GM19397 (cell line): ENCODE results near the gene WSCD1.

ENCODE experiments used
- ATAC-seq: cut with Tn5 transposase; IDR thresholded peaks from one replicate; pipeline ENCODE4 v1.9.1; 2021; ENCODE audit warnings: mild to moderate bottlenecking, moderate library complexity; ENCODE audit not compliant: unreplicated experiment

The WSCD1 gene

DNA sequence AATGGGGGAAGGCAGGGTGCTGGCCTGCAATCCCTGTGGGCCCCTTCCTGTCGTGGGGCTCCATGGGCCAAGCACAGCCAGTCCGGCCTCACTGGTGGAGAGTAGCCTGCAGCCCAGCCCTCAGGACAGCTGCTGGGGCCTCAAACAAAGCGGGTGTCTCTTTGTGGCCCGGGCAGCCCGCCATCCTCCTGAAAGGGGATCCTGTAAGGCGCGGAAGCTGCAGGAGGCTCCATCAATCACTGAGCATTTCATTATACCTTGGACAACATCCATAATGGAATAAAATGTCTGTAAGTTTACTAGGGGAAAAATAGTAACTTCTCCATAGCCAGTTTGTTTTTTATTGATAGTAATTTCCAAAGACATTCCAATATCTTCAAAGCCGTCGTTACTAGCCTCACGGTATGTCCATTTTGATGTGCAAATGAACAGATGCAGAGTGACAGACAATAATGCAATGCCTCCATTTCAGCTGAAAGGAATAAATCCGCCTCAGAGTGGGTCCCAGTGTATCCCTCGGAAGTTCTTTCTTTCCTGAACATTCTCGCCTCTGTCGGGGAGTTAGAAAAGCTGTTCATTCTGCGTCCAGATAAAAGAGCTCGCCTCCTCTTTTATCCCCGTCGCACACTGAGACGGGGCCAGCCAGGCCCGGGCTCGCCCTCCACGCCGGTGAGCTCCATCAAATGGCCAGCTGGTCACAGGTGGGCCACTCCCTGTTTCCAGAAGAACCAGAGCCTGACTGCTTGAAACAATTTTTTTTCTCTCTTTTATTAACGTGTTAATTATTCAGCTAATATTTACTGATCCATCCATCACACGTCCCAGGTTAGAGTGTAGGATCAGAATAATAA lies 14.4 kb downstream of the WSCD1 start:
- ATAC-seq: no peak

DNA sequence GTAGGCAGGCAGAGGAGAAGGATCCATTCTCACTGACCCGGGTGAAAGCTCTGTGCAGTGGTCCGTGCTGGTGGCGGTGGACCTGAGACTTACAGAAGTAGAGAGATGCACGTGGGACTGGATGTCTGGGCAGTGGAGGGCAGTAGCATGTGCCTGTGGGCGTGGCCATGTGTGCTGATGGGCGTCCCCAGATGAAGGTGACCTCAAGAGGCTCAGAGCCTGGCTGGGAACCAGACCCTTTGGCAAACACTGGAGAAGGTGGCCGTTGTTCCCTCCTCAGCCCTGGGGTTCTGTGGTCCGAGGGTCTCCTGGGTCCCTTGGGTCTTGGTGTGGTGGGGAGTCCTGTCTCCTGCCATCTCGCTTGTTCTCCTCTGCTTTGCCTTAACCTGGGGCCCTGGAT lies 15.6 kb downstream of the WSCD1 start:
- no peak for ATAC-seq

DNA sequence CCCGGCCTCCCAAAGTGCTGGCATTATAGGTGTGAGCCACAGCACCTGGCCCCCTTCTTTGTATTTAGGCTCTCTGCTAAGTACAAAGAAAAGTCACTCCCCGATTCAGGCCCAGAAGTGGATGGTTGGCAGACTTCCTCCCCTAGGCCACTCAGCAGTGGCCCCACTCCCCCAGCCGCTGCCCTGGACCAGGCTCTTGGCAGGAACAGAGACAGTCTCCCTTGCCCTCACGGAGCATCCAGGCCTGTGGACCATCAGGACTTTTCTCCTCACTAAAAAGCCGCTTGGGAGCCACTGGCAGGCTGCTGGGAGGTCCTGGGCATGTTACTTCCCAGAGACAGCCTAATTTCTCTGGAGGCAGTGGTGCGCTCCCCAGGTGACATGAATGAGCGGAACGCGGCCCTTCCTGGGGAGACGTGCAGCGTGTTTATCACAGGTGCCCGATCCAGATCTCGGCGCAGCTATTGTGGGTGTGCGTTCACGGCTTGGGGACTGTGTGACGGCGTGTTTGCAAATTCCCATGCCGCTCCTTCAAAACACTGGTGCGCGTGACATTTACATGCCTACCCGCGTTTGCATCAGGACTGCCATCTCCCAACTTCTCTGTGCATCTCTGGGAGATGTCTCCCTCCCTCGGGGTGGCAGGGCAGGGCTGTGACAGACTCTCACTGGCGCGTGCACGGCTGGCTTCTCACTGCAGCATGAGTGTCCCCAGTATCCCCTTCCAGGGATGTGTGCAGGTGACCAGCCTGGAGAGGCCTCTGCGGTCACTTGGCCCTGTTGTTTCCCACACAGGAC lies 16.6 kb downstream of the WSCD1 start:
- ATAC-seq: no peak

DNA sequence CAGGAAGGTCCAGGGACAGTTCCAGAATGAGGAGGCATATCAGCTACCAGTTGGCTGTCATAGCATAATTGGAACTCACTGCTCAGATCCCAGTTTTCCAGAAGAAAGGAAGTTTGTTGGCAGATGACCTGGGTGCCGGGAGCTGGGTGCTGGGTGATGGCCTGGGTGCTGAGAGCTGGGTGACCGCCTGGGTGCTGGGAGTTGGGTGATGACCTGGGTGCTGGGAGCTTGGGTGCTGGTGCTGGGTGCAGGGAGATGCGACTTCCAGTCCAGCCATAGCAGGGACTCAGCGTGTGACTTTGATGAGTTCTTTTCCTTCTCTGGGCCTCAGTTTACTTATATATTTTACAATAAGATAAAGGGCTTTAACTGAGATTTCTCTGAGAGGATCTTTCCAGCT lies 18.0 kb downstream of the WSCD1 start:
- no peak for ATAC-seq

DNA sequence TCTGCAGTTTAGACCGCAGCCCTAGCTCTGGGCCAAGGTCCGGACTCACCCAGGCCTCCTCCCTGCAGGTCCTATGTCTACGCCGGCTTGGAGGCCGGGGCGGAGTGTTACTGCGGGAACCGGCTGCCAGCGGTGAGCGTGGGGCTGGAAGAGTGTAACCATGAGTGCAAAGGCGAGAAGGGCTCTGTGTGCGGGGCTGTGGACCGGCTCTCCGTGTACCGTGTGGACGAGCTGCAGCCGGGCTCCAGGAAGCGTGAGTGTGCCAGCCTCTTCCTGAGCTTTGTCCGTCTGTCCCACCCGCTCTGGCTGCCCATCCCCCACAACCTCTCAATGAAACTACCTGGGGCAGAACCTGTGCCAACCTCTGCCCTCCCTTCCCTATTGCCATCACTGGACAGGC lies 20.1 kb downstream of the WSCD1 start:
- no peak for ATAC-seq

DNA sequence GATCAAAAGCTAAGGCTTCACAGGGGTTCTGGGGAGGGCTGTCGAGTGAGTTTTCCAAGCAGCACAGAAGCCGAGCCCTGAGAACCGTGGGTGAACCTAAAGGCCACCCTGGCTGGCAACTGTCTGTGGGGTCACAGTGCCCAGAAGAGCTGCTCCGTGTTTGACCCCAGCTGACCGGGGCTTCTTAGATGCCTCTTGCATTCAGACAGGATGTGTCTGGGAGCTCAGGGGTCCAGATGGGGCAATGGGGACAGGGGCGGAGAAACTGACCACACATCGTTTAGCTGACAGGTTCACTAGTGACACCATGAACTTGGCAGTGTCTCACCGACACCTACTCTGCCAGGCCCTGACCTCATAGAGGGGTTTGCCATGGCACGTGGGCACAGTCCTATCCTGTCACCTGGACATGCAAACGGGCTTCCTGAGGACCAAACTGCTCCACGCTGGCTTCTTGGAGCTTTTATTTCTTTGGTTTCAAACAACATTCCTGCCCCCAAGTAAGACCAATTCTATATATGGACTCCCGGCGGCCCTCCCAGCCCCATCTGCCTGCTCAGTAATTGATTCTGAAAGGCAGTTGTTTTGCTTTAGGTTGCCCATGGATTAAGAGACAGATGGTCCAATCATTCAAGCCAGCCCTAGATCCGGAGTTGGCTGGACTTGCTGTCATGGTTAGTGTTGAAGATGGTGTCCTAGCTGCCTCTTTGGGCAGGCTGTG lies 22.2 kb downstream of the WSCD1 start:
- ATAC-seq: no peak

DNA sequence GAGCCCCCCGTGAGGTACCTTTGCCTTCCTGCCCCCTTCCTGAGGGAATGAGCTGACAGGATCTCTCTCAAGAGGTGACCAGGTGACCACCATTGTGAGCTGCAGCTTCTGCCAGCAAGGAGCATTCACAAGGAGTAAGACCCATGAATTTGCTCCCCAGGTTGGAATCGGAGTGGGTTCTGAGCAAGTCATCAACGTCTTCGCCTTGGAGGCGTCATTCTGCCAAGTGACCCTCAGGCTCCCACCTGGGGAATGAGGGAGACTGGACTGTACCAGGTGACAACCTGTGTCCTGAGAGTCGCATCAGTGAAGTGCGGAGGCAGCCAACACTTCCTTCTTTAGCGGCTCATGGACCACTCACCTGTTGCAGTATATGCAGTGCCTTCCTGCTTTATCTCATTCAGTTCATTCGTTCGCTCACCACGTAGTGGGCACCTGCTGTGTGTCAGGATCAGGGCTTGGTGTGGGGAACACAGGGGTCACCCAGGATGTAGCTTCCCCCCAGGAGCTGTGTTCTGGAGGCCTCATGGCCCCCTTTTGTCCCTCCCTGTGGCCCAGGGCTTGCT lies 22.8 kb downstream of the WSCD1 start:
- ATAC-seq: no peak

DNA sequence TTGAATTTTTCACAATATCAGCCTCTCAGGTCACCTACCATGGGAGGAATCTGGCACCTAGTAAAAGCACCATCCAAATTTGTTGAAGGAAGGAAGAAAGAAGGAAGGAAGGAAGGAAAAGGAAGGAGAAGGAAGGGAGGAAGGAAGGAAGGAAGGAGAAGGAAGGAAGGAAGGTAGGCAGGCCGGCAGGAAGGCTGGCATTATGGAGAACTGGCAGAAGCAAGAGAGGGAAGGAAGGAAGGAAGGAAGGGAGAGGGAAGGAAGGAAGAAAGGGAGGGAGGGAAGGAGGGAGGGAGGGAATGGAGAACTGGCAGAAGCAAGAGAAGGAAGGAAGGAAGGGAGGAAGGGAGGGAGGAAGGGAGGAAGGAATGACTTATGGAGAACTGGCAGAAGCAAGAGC lies 24.3 kb downstream of the WSCD1 start:
- no peak for ATAC-seq

DNA sequence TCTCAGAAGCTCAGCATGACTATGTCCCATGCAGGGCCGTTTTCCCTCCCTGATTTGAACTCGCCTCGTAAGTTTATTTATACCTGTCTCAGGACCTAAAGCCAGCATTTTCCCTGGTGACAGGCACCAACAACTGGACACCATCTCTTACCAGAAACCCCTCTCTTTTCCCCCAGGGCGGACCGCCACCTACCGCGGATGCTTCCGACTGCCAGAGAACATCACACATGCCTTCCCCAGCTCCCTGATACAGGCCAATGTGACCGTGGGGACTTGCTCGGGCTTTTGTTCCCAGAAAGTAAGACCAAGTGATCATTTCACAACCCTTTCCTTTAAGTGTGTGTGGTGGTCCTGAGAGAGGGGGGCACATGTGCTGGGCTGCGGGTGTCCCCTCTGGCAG lies 24.7 kb downstream of the WSCD1 start:
- ATAC-seq: no peak

DNA sequence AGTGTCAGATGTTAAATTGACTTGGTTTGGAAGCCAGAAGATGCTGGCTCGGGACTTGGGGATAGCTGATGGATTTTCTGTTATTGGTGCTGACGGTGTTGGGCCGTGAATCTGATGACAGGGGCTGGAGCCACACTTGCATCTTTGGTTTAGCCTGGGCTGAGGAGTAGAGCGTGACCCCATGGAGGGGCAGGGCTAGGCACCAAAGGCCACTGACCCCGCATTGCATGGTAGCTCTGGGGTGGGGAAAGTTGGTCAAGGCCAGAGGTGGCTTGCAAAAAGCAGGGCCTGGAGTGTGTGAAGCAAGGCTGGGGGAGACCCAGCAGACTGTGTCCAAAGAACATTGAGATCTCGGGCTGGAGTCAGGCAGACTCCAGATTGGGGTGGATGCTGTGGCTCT lies 25.3 kb downstream of the WSCD1 start:
- no peak for ATAC-seq

DNA sequence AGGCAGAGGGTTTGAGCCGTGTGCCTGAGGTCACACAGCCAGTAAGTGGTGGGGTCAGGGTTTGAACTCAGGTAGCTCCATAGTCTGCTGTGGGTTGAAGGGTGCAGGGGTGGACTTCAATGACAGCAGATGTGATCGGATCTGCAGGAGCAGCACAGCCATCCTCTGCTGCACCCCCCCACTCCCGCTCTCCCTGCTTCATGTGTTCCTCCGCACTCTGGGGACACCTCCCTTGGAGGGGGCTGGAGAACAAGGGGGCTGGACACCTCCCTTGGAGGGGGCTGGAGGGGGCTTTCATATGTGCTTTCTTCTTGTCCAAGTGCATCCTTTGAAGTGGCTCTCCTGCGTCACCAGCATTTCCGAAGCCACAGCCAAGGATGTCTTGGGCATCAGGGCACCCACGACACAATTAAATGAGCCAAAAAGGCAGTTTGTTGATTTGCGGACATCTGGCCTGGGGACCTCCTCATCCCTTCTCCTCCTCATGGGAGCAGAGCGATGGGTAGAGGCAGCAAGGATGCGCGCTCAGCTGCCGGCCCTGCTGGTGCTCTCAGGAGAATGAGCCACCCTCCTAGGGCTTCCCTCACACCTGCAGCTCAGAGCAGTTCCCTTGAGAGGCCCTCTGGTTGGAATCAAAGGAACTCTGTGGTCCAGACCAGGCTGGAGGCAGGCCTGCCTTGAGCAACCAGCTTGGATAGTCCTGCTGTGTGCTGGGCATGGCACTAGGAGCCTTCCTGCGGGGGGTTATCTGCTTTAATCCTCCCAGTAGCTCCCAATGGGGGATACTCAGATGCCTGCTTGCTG lies 26.2 kb downstream of the WSCD1 start:
- no peak for ATAC-seq

DNA sequence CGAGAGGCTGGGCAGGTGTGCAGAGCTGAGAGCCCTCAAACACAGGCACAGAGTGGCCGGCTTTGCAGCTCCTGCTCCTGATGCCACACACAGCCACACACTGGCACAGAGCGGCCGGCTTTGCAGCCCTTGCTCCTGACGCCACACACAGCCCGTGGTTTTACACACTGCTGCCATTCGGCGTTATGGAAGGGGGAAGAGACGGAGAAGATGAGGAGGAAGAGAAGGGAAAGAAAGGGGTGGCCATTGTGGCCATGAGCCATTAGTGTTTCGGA lies 26.8 kb downstream of the WSCD1 start:
- no peak for ATAC-seq

DNA sequence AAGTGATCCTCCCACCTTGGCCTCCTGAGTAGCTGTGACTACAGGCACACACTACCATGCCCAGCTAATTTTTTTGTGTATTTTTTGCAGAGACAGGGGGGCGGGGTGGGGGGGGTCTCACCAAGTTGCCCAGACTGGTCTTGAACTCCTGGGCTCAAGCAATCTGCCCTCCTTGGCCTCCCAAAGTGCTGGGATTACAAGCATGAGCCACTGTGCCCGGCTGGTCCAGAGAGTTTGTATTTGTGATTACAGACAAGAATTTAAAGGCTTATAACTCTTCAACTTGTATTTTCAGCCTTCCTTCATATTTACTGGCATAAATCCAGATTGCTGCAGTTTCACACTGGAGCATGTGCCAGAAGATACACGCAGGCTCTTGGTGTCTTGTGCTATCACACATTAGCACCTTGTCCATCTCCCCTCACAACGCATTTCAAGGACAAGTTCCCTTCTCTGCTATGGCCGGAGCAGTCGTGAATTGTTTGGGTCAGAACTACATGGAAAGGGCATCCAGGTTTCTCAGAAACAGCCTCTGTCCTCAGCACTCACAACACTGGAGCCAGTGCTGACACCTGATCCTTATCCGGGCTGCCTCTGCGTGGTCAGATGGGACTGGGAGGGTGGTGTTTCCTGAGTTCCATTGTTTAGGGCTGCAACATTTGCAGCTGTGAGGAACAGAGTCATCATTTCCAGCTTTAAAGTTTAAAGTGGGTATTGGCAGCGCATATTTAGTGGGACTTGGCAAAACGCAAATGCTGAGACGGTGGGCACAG lies 28.1 kb downstream of the WSCD1 start:
- ATAC-seq: no peak

DNA sequence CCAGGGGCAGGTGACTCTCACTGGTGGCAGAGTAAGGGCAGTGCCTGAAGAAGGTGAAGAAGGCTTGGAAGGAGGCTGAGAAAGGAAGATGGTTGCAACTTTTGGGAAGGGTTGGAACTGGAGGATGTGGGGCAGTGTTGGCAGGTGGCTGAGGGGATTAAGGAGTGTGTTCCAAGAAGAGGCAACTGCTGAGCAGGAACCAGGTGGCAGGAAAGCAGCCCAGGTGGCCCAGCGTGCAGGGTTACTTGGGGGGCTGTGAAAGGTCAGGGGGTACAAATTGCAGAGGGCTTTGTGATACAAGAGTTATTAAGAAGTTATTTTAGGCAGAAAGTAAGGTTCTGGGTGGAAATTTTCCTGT lies 28.6 kb downstream of the WSCD1 start:
- no peak for ATAC-seq

DNA sequence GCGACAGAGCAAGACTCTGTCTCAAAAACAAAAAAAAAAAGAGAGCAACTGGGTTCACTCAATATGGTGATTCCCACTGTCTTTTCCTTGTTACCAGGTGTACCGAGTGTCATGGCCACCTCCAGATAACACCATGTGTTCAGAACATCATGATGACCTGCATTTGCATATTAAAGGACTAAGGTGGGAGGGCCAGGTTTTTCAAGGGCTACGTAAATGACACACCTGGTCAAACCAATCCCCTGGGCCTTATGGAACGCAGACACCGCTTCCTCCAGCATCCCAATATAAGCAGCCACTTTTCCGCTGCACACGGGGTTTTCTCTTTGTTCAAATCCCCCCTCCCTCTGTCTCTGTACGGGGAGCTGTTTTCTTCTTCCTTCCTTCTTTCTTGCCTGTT lies 29.3 kb downstream of the WSCD1 start:
- ATAC-seq: no peak

DNA sequence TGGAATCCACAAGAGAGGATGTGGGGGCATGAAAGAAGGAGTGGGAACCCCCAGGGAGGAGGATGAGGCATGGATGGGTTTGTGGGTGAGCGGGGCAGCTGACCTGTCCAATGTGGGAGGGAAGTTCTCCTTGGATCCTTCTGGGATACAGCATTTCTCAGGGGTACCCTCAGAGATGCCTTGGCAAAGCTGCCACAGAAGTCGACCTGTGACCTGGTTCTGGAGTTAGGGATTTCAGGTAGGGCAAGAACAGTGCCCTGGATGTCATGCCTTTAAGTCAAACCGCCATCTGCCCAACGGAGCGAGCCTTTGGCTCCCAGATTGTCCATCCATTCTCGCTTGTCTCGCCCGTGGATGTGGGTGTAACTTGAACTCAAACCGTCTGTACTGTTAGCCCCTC lies 30.0 kb downstream of the WSCD1 start:
- no peak for ATAC-seq

DNA sequence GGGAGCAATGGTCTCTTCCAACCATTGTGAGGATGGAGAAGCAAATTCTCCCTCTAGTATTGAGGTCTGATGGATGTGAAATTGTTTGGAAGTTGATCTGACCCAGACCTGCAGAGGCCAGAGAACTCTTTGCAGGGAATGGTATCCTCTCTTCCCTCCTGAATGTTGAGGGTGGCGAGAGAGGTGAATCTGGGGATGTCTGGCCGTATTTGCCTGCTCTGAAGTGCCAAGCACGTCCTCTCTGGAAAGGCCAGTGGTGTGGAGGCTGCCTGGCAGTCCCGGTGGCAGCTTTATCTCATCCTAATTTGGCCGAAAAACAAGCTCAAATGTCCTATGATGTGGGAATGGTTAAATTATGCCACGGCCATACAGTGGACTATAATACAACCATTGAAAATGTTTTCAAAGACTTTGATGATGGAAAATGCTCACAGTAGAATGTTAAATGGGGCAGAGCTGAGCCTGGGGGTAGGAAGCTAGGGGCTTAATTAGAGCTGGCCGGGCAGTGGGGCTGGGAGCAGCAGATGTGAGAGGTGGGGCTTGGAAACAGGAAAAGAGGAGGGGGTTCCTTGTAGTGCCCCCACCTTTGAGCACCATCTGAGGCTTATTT lies 30.8 kb downstream of the WSCD1 start:
- ATAC-seq: no peak

DNA sequence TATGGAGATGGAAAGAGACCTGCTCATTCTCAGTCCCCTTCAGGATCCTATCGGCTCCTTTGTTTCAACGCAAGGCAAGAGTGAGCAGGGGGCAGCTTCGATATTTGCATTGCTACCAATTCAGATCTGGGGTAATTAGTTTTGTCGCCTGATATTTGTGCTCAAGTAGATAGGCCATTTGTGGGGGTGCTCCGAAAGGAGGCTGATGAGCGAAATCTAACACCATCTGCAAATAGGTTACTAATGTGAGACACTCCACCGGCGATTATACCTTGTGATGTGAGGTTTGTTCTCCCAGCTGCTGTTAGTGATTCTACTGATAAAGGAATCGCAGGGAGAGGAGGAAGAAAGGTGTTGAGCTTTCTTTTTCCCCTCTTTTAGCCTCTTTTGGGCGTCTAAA lies 31.5 kb downstream of the WSCD1 start:
- ATAC-seq: no peak

DNA sequence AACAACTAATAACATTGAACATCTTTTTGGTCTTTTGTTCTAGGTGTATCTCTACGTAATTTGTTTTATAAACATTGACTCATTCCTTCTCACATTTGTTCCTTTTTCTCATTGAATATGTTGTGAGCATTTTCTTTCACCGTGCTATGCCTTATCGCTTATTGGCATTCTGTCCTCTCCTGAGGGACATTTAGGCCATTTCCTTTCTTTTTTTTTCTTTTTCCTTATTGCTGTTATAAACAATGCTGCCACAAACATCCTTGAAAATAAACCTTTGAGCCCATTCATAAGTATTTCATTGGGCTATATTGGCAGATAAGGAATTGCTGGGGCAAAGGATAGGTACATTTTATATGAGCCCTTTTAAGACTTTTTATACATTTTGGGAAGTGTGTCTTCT lies 32.4 kb downstream of the WSCD1 start:
- no peak for ATAC-seq
